H1 (cell line): Measurements from ENCODE around the gene OR2H2.

ENCODE experiments used
- ATF2 ChIP-seq: IDR thresholded peaks from 2 replicates; pipeline ENCODE4 v1.6.1; 2012; ENCODE audit warnings: low read length, inconsistent platforms
- CTCF ChIP-seq, 3 experiments: IDR thresholded peaks; 1 replicate in 2 of 3; 2 replicates in 1 of 3; pipeline versions ENCODE4 v1.5.1 to v1.6.1; 2011; ENCODE audit warnings: low read length in 3 of 3, mild to moderate bottlenecking in 3 of 3, inconsistent platforms in 2 of 3, low read depth in 1 of 3, moderate library complexity in 1 of 3; ENCODE audit not compliant: insufficient read depth in 1 of 3; ENCODE audit errors: control extremely low read depth in 1 of 3
- EP300 ChIP-seq, 2 experiments: IDR thresholded peaks; 1 replicate in 1 of 2; 2 replicates in 1 of 2; pipeline ENCODE4 v1.6.1; 2011 to 2012; ENCODE audit warnings: low read depth in 2 of 2, low read length in 2 of 2, mild to moderate bottlenecking in 2 of 2, borderline replicate concordance in 1 of 2, inconsistent platforms in 1 of 2, moderate library complexity in 1 of 2
- EZH2 ChIP-seq: fragments of 200-600 bp; sonication (generic); IDR thresholded peaks from 2 replicates; pipeline ENCODE4 v1.7.1; 2012; ENCODE audit warnings: low read depth, mild to moderate bottlenecking, moderate library complexity, low read length, inconsistent platforms; ENCODE audit not compliant: severe bottlenecking
- FOSL1 ChIP-seq: IDR thresholded peaks from 2 replicates; pipeline ENCODE4 v1.6.1; 2011; ENCODE audit warnings: mild to moderate bottlenecking, low read depth, low read length, moderate library complexity; ENCODE audit not compliant: insufficient read depth
- MAFK ChIP-seq: IDR thresholded peaks from 2 replicates; pipeline ENCODE4 v1.6.1; 2012; ENCODE audit warnings: low read depth, mild to moderate bottlenecking, improper control_type of control experiment, low read length
- MAX ChIP-seq: IDR thresholded peaks from 2 replicates; pipeline ENCODE4 v1.6.1; 2012; ENCODE audit warnings: inconsistent platforms
- POLR2AphosphoS5 ChIP-seq: IDR thresholded peaks from 2 replicates; pipeline ENCODE4 v1.6.1; 2011; ENCODE audit warnings: low read depth, low read length
- RFX5 ChIP-seq: IDR thresholded peaks from 2 replicates; pipeline ENCODE4 v1.6.1; 2011; ENCODE audit warnings: low read depth, low read length, improper control_type of control experiment, borderline replicate concordance

GRCh38 chr6:29617782-29618554 lies 33.0 kb downstream of the OR2H2 start:
- TF ChIP-seq POLR2AphosphoS5 (no peak), MAX (no peak), CTCF (IDR thresholded peaks at IDR 0.05; ENCODE audit: control extremely low read depth in 1 of 3, insufficient read depth in 1 of 3, low read depth in 1 of 3, low read length in 3 of 3) (peak; percentile 87 to 97 (median 90)), EZH2 (no peak), RFX5 (no peak), MAFK (no peak), EP300 (IDR thresholded peaks at IDR 0.05; ENCODE audit: borderline replicate concordance in 1 of 2, low read depth in 2 of 2, low read length in 2 of 2) (no peak), FOSL1 (no peak), ATF2 (no peak)
